Nephron progenitor cell (in vitro differentiated cells): Measurements from ENCODE around the gene COX5A.
"Not testable (repeated sequence)": the region's sequence is repeated elsewhere in the genome, so short reads cannot be mapped to it uniquely, and the experiment has no call there.

Source experiments
- DNase-seq: peaks from one replicate; pipeline ENCODE4 v3.0.0; 2021
- H3K27ac Mint-ChIP-seq: 2 replicates; pipeline ENCODE4 v1.8.0; 2021; ENCODE audit warnings: mild to moderate bottlenecking, moderate library complexity, mixed read lengths
- H3K27me3 Mint-ChIP-seq: 2 replicates; pipeline ENCODE4 v1.8.0; 2021; ENCODE audit warnings: mild to moderate bottlenecking, low read depth, mixed read lengths; ENCODE audit not compliant: poor library complexity
- H3K36me3 Mint-ChIP-seq: 2 replicates; pipeline ENCODE4 v1.8.0; 2021; ENCODE audit warnings: low read depth, mixed read lengths
- H3K4me1 Mint-ChIP-seq: 2 replicates; pipeline ENCODE4 v1.8.0; 2021; ENCODE audit warnings: mixed read lengths
- H3K4me3 Mint-ChIP-seq: 2 replicates; pipeline ENCODE4 v1.8.0; 2021; ENCODE audit warnings: mild to moderate bottlenecking, moderate library complexity, mixed read lengths
- H3K9me3 Mint-ChIP-seq: 2 replicates; pipeline ENCODE4 v1.8.0; 2021; ENCODE audit warnings: mild to moderate bottlenecking, moderate library complexity, mixed read lengths
- CTCF ChIP-seq: fragments of 200-600 bp; sonication (generic); IDR thresholded peaks from 2 replicates; pipeline ENCODE4 v1.5.0; 2021; ENCODE audit warnings: antibody characterized with exemption

Gene COX5A

GRCh38 chr15:74924525-74924924 lies 13.3 kb downstream of the COX5A start:
- DNase-seq = no peak

GRCh38 chr15:74920456-74920855 lies 17.4 kb downstream of the COX5A start:
- Mint-ChIP-seq H3K27me3 (no peaks in the 10 kb centered on the region), H3K27ac (no peak overlapping the region), H3K36me3 (peaks cover 68% of the 10 kb centered on the region), H3K4me3 (no peak overlapping the region), H3K4me1 (no peaks in the 10 kb centered on the region), H3K9me3 (no peaks in the 10 kb centered on the region)
- TF ChIP-seq CTCF = no peak
- DNase-seq = no peak

More at GRCh38 chr15:74924525-74924924, 13.3 kb downstream of the COX5A start:
- Mint-ChIP-seq H3K4me3 (no peak overlapping the region), H3K4me1 (no peaks in the 10 kb centered on the region), H3K27me3 (no peaks in the 10 kb centered on the region), H3K9me3 (no peaks in the 10 kb centered on the region), H3K36me3 (peaks cover 68% of the 10 kb centered on the region), H3K27ac (no peak overlapping the region)
- no peak for TF ChIP-seq CTCF

GRCh38 chr15:74917676-74918075 lies 20.2 kb downstream of the COX5A start:
- Mint-ChIP-seq H3K9me3 (no peaks in the 10 kb centered on the region), H3K4me3 (no peak overlapping the region), H3K36me3 (peaks cover 75% of the 10 kb centered on the region), H3K27me3 (no peaks in the 10 kb centered on the region), H3K4me1 (no peaks in the 10 kb centered on the region), H3K27ac (no peak overlapping the region)
- no peak for TF ChIP-seq CTCF
- no peak for DNase-seq

GRCh38 chr15:74913799-74914198 lies 24.1 kb downstream of the COX5A start:
- DNase-seq, H3K4me1 Mint-ChIP-seq, H3K4me3 Mint-ChIP-seq, H3K9me3 Mint-ChIP-seq, H3K27me3 Mint-ChIP-seq: not testable (repeated sequence)
- Mint-ChIP-seq H3K36me3 (peaks cover 77% of the 10 kb centered on the region), H3K27ac (peak overlapping the region; percentile 79)

GRCh38 chr15:74913041-74913440 lies 24.8 kb downstream of the COX5A start:
- no peak overlapping the region for H3K27ac Mint-ChIP-seq
- H3K4me1 Mint-ChIP-seq = no peaks in the 10 kb centered on the region
- no peak overlapping the region for H3K4me3 Mint-ChIP-seq
- H3K9me3 Mint-ChIP-seq = peaks cover 6% of the 10 kb centered on the region
- DNase-seq = no peak
- peaks cover 73% of the 10 kb centered on the region for H3K36me3 Mint-ChIP-seq
- H3K27me3 Mint-ChIP-seq = no peaks in the 10 kb centered on the region
- no peak for TF ChIP-seq CTCF

GRCh38 chr15:74908635-74909034 lies 29.2 kb downstream of the COX5A start:
- Mint-ChIP-seq H3K9me3 (peaks cover 6% of the 10 kb centered on the region), H3K4me1 (peaks cover 34% of the 10 kb centered on the region), H3K27me3 (peaks cover 4% of the 10 kb centered on the region), H3K4me3 (peak overlapping the region; percentile 4), H3K36me3 (peaks cover 62% of the 10 kb centered on the region), H3K27ac (no peak overlapping the region)
- no peak for DNase-seq
- no peak for TF ChIP-seq CTCF
